ENCODE results near the gene LRMDA. TPM values are rescaled to one million over a fixed set of nuclear protein-coding genes. Genes with fewer than 3 reads are reported as not detected.

Gene LRMDA
- total and polyA plus RNA-seq, 2 of the 8 experiments (the other 6 are each of a cell fraction or from before 2014, with no cell fraction given): 0.86 to 2.8 TPM

GRCh38 chr10:76281659-76282058 is 850.2 kb downstream of the LRMDA start:
- Histone ChIP-seq H2AK5ac (ENCODE audit: low read depth, low read length) (no peak overlapping the region), H3K79me1 (ENCODE audit: low read depth, low read length) (no peaks in the 10 kb centered on the region), H2BK15ac (ENCODE audit: low read length) (no peak overlapping the region), H2BK12ac (ENCODE audit: low read depth, low read length) (no peak overlapping the region), H3K9me3 (ENCODE audit: insufficient read depth in 2 of 2, low read depth in 1 of 2, low read length in 1 of 2) (0 out of 4 replicates have a peak, but pooled peaks cover 0 to 4% of the 10 kb centered on the region in 2 experiments), H3K27me3 (replicated peaks in 1 of 4; ENCODE audit: control insufficient read depth in 3 of 4, extremely low read depth in 1 of 4, insufficient read depth in 3 of 4, low read length in 3 of 4) (no peaks in the 10 kb centered on the region), H4K20me1 (replicated peaks in 1 of 2; ENCODE audit: control insufficient read depth in 1 of 2, insufficient read depth in 2 of 2, low read length in 2 of 2) (no peaks in the 10 kb centered on the region), H3K36me3 (ENCODE audit: control insufficient read depth in 2 of 4, insufficient read depth in 4 of 4, low read length in 3 of 4) (no peaks in the 10 kb centered on the region), H3K9ac (replicated peaks in 1 of 4; ENCODE audit: extremely low read depth in 1 of 4, low read depth in 3 of 4, low read length in 3 of 4) (no peak overlapping the region), H2BK20ac (ENCODE audit: low read length) (no peak overlapping the region), H3K79me2 (ENCODE audit: control insufficient read depth in 1 of 2, insufficient read depth in 2 of 2, low read length in 2 of 2) (no peaks in the 10 kb centered on the region), H2AFZ (ENCODE audit: low read length) (no peak overlapping the region), H4K8ac (ENCODE audit: extremely low read depth, insufficient read depth, low read length) (no peak overlapping the region), H4K91ac (replicated peaks; ENCODE audit: insufficient read length, low read length) (no peak overlapping the region), H2BK5ac (ENCODE audit: low read depth, low read length) (no peak overlapping the region), H3K4me1 (replicated peaks in 1 of 4; ENCODE audit: control insufficient read depth in 3 of 4, insufficient read depth in 4 of 4, low read length in 3 of 4) (peaks cover 0 to 5% (median 0%) of the 10 kb centered on the region in 4 experiments; a peak in 1 of 7 replicates), H3K23me2 (ENCODE audit: low read depth, low read length) (no peaks in the 10 kb centered on the region), H3K27ac (ENCODE audit: low read depth, low read length) (no peak overlapping the region), H3K4me2 (ENCODE audit: insufficient read depth in 1 of 2, low read depth in 2 of 2, low read length in 2 of 2) (no peak overlapping the region), H3K4me3 (ENCODE audit: extremely low read depth in 1 of 4, insufficient read depth in 2 of 4, low read depth in 3 of 4, low read length in 4 of 4) (no peak overlapping the region), H3K14ac (ENCODE audit: insufficient read length) (no peak overlapping the region), H3K4ac (replicated peaks; ENCODE audit: insufficient read length, low read depth, low read length) (no peak overlapping the region), H2BK120ac (replicated peaks; ENCODE audit: low read depth, low read length) (no peak overlapping the region), H3K23ac (ENCODE audit: insufficient read length) (no peak overlapping the region), H3K18ac (ENCODE audit: extremely low read depth, low read length) (no peak overlapping the region), H4K5ac (ENCODE audit: insufficient read length, low read depth, low read length) (no peak overlapping the region), H3K56ac (replicated peaks; ENCODE audit: insufficient read length, low read depth, low read length) (no peak overlapping the region)
- CTCF ChIA-PET (ENCODE audit: partially characterized antibody): interaction anchor here (0.5 to 2.1 kb wide), 3 partner anchors 17 to 1411 kb away, joined by 3 to 6 read pairs (median 4); no protein-coding TSS in a partner anchor
- no peak for FAIRE-seq
- POLR2A ChIA-PET (ENCODE audit: partially characterized antibody): no interaction called here
- DNase-seq (ENCODE audit: low read depth in 1 of 2, low spot score in 2 of 2): no peak
- TF ChIP-seq CEBPB (IDR thresholded peaks at IDR 0.05; ENCODE audit: low read depth, low read length) (no peak), CTCF (IDR thresholded peaks at IDR 0.05; ENCODE audit: control extremely low read depth in 1 of 3, insufficient read depth in 1 of 3, low read depth in 1 of 3, low read length in 3 of 3) (no peak), BRCA1 (IDR thresholded peaks at IDR 0.05; ENCODE audit: low read depth, low read length) (no peak), POLR2AphosphoS5 (IDR thresholded peaks at IDR 0.05; ENCODE audit: low read depth, low read length) (no peak), POLR2A (IDR thresholded peaks at IDR 0.05; ENCODE audit: control extremely low read depth in 1 of 2, low read depth in 2 of 2, low read length in 2 of 2) (no peak), SRF (IDR thresholded peaks at IDR 0.05; ENCODE audit: low read depth, low read length) (no peak), TEAD4 (IDR thresholded peaks at IDR 0.05; ENCODE audit: low read depth, low read length) (no peak), CHD2 (IDR thresholded peaks at IDR 0.05; ENCODE audit: low read length) (no peak), CREB1 (IDR thresholded peaks at IDR 0.05) (no peak), SIRT6 (IDR thresholded peaks at IDR 0.05; ENCODE audit: low read length) (no peak), EGR1 (IDR thresholded peaks at IDR 0.05; ENCODE audit: borderline replicate concordance, low read depth, low read length) (no peak), JUND (IDR thresholded peaks at IDR 0.05; ENCODE audit: low read length) (no peak), BCL11A (IDR thresholded peaks at IDR 0.05; ENCODE audit: low read depth in 2 of 2, low read length in 2 of 2) (no peak), NANOG (IDR thresholded peaks at IDR 0.05; ENCODE audit: insufficient read depth, low read depth, low read length, poor library complexity, severe bottlenecking) (no peak), FOSL1 (IDR thresholded peaks at IDR 0.05; ENCODE audit: insufficient read depth, low read depth, low read length) (no peak)
